MCF 10A (cell line): Measurements from ENCODE around the gene CALML3. TPM values are rescaled to one million over a fixed set of nuclear protein-coding genes. Genes with fewer than 3 reads are reported as not detected.

Experiments used
- BruUV-seq: library from RNA; stranded (reverse); fragments of 400-500 nt; replicated peaks from 2 replicates; lab custom pipeline; 2021; lab: Mats Ljungman, UMichigan
- CTCF ChIA-PET: fragments of 300-600 bp; sonication (Branson Sonifier 250); formaldehyde crosslinking; extraction: SDS; loops from one replicate; lab custom pipeline; 2021; ENCODE audit warnings: antibody characterized with exemption, inconsistent platforms; lab: Yijun Ruan, JAX
- POLR2A ChIA-PET: fragments of 300-600, 350-650 bp; sonication (Branson Sonifier 250); formaldehyde crosslinking; extraction: SDS; loops from one replicate; lab custom pipeline; 2020; ENCODE audit warnings: antibody characterized with exemption, inconsistent platforms; lab: Yijun Ruan, JAX
- DNase-seq: peaks from one replicate; pipeline ENCODE4 v3.0.0-alpha.2; 2018; ENCODE audit not compliant: unreplicated experiment
- H3K27ac Mint-ChIP-seq: one replicate; pipeline ENCODE4 v1.8.0; 2022; ENCODE audit warnings: mild to moderate bottlenecking, low read depth, mixed read lengths; ENCODE audit not compliant: unreplicated experiment
- H3K27me3 Mint-ChIP-seq: one replicate; pipeline ENCODE4 v1.8.0; 2022; ENCODE audit warnings: mixed read lengths; ENCODE audit not compliant: insufficient read depth, unreplicated experiment
- H3K36me3 Mint-ChIP-seq: one replicate; pipeline ENCODE4 v1.8.0; 2022; ENCODE audit warnings: mild to moderate bottlenecking, moderate library complexity, mixed read lengths; ENCODE audit not compliant: insufficient read depth, unreplicated experiment
- H3K4me1 Mint-ChIP-seq: one replicate; pipeline ENCODE4 v1.8.0; 2022; ENCODE audit warnings: mixed read lengths; ENCODE audit not compliant: insufficient read depth, unreplicated experiment
- H3K4me3 Mint-ChIP-seq: one replicate; pipeline ENCODE4 v1.8.0; 2022; ENCODE audit warnings: mild to moderate bottlenecking, moderate library complexity, mixed read lengths; ENCODE audit not compliant: unreplicated experiment
- H3K9me3 Mint-ChIP-seq: one replicate; pipeline ENCODE4 v1.8.0; 2022; ENCODE audit warnings: mixed read lengths; ENCODE audit not compliant: unreplicated experiment
- CTCF ChIP-seq: fragments of 200-600 bp; IDR thresholded peaks from one replicate; pipeline ENCODE4 v1.8.0; 2022; ENCODE audit warnings: antibody characterized with exemption, mild to moderate bottlenecking; ENCODE audit not compliant: unreplicated experiment
- intact Hi-C: fragments of 100-400 bp; cut with micrococcal nuclease; formaldehyde crosslinking; loops from 2 replicates; pipeline ENCODE4 v1.14.1; 2022
- total RNA-seq: library from RNA; stranded (reverse); gene quantifications from 2 replicates; pipeline ENCODE4 v1.2.3, GENCODE V29; 2022

The CALML3 gene
- total RNA-seq, 1 experiment from 2014 or later, result 0.75 TPM

GRCh38 chr10:5546891-5547680 lies 22.3 kb downstream of the CALML3 start:
- intact Hi-C loops, result loop anchor here (2.0 to 5.0 kb wide), 4 partner anchors 18 to 100 kb away; no protein-coding TSS in a partner anchor
- Mint-ChIP-seq H3K9me3 (no peaks in the 10 kb centered on the region), H3K4me3 (no peak overlapping the region), H3K27me3 (no peaks in the 10 kb centered on the region), H3K36me3 (peaks cover 17% of the 10 kb centered on the region), H3K4me1 (peaks cover 25% of the 10 kb centered on the region), H3K27ac (no peak overlapping the region)
- peak; percentile 96 for DNase-seq
- no TSS peak for BruUV-seq
- no peak for TF ChIP-seq CTCF
- ChIA-PET CTCF (interaction anchor here (0.9 to 2.7 kb wide), 3 partner anchors 76 to 113 kb away, joined by 3 to 21 read pairs (median 3); no protein-coding TSS in a partner anchor), POLR2A (interaction anchor here (0.6 to 7.4 kb wide), 22 partner anchors 8 to 1560 kb away, joined by 3 to 88 read pairs (median 6); no protein-coding TSS in a partner anchor)

- Mint-ChIP-seq H3K27me3 (no peaks in the 10 kb centered on the region), H3K4me1 (peaks cover 31% of the 10 kb centered on the region), H3K36me3 (peaks cover 12% of the 10 kb centered on the region), H3K9me3 (no peaks in the 10 kb centered on the region), H3K4me3 (no peak overlapping the region), H3K27ac (no peak overlapping the region)
- no TSS peak for BruUV-seq
- TF ChIP-seq CTCF, result no peak
- POLR2A ChIA-PET, result interaction anchor here (1.0 to 7.4 kb wide), 16 partner anchors 8 to 100 kb away, joined by 3 to 88 read pairs (median 30); partner anchors contain the start of gene CALML3
- DNase-seq, result no peak
- intact Hi-C loops, result loop anchor here (2.0 to 5.0 kb wide), 4 partner anchors 17 to 100 kb away; no protein-coding TSS in a partner anchor
- CTCF ChIA-PET, result interaction anchor here (0.7 to 2.7 kb wide), 7 partner anchors 10 to 113 kb away, joined by 3 to 21 read pairs (median 3); no protein-coding TSS in a partner anchor
Measured at GRCh38 chr10:5547681-5547930, 22.8 kb downstream of the CALML3 start.

DNA sequence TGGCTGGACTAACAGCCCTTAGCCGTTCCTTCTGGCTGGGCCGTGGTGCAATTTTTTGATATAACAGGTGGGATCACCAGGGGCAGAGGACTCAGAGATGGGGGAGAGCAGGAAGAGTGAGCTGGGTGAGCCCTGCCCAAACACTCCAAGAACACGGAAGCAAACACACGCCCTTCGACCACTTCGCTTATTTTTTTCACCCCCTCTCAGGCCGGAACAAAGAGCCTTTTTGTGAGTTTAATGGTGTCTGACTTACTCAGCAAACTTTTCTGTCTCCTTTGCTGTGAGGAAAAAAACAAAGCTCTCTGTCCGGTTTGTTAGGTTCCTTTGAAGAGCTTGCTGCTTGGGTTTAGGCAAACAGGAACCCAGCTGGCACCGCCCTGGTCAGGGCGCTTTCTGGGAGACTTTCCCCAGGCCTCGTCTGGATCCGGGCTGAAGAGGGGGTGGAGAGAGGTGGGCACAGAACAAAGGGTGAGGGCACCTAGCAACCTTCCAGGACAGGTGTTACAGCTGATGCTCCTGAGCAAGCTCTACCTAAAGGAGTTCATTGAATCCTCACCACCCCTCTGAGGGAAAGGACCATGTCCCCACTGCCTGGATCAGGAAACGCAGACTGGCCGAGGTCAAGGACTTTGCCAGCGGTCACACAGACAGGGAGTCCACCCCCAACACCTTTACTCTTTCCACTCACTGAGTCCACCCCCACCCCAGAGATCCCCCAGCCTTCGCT lies 23.3 kb downstream of the CALML3 start:
- DNase-seq, result peak; percentile 50
- TSS peak; percentile 51 for BruUV-seq
- Mint-ChIP-seq H3K9me3 (no peaks in the 10 kb centered on the region), H3K4me3 (no peak overlapping the region), H3K4me1 (peaks cover 36% of the 10 kb centered on the region), H3K27me3 (no peaks in the 10 kb centered on the region), H3K36me3 (peaks cover 12% of the 10 kb centered on the region), H3K27ac (no peak overlapping the region)
- intact Hi-C loops, result loop anchor here (2.0 to 5.0 kb wide), 4 partner anchors 17 to 101 kb away; no protein-coding TSS in a partner anchor
- no peak for TF ChIP-seq CTCF
- ChIA-PET CTCF (interaction anchor here (0.7 to 2.3 kb wide), 10 partner anchors 10 to 114 kb away, joined by 3 to 11 read pairs (median 3); no protein-coding TSS in a partner anchor), POLR2A (interaction anchor here (0.6 to 7.4 kb wide), 28 partner anchors 9 to 458 kb away, joined by 3 to 88 read pairs (median 6); partner anchors contain the start of gene CALML3)
